ENCODE measurements around the gene CMC4.

- TF ChIP-seq CTCF (IDR thresholded peaks at IDR 0.05) = no peak
- no peak for TF ChIP-seq POLR2AphosphoS5 (IDR thresholded peaks at IDR 0.05)
- TF ChIP-seq EP300 (IDR thresholded peaks at IDR 0.05) = no peak
- no peak for TF ChIP-seq POLR2A (IDR thresholded peaks at IDR 0.05)
These were observed 46.8 kb downstream of the CMC4 start for GRCh38 chrX:155023907-155024833.
